GM06990 (cell line): ENCODE results near the gene TRAK1.

ENCODE experiments used
- DNase-seq: peaks from one replicate; pipeline ENCODE4 v3.0.0-alpha.2; 2011; ENCODE audit not compliant: insufficient read length; ENCODE audit errors: extremely low read depth
- H3K27me3 ChIP-seq: replicated peaks from 2 replicates; pipeline ENCODE4 v1.6.0; 2011; ENCODE audit warnings: low read length; ENCODE audit not compliant: control insufficient read depth, insufficient read depth
- H3K36me3 ChIP-seq: 2 replicates; pipeline ENCODE4 v1.5.1; 2011; ENCODE audit warnings: low read length; ENCODE audit not compliant: control insufficient read depth, insufficient read depth
- H3K4me3 ChIP-seq: replicated peaks from 2 replicates; pipeline ENCODE4 v1.5.1; 2011; ENCODE audit warnings: low read depth, mild to moderate bottlenecking, control low read depth, low read length
- TF ChIP-seq, protein P1 (sequence below): IDR thresholded peaks from 2 replicates; pipeline ENCODE4 v1.5.1; 2011; ENCODE audit warnings: low read length, control low read depth, mild to moderate bottlenecking, inconsistent platforms; ENCODE audit not compliant: insufficient read depth, poor library complexity, severe bottlenecking

Gene TRAK1

DNA sequence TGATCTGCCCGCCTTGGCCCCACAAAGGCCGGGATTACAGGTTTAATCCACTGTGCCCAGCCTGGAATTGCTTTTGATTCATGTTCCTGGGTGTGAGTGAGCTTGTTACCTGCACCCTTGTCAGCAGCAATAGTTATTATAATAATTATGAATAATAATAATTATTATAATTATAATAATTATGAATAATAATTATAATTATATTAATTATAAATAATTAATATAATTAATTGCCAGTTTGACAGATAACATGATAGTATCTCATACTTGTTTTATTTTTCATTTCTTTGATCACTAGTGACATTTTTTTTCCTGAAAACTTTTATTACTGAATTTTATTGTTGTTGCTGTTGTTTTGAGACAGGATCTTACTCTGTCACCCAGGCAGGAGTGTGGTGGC is 21.1 kb upstream of the TRAK1 start:
- TF ChIP-seq, protein P1, sequence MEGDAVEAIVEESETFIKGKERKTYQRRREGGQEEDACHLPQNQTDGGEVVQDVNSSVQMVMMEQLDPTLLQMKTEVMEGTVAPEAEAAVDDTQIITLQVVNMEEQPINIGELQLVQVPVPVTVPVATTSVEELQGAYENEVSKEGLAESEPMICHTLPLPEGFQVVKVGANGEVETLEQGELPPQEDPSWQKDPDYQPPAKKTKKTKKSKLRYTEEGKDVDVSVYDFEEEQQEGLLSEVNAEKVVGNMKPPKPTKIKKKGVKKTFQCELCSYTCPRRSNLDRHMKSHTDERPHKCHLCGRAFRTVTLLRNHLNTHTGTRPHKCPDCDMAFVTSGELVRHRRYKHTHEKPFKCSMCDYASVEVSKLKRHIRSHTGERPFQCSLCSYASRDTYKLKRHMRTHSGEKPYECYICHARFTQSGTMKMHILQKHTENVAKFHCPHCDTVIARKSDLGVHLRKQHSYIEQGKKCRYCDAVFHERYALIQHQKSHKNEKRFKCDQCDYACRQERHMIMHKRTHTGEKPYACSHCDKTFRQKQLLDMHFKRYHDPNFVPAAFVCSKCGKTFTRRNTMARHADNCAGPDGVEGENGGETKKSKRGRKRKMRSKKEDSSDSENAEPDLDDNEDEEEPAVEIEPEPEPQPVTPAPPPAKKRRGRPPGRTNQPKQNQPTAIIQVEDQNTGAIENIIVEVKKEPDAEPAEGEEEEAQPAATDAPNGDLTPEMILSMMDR = no peak
- DNase-seq = no peak

DNA sequence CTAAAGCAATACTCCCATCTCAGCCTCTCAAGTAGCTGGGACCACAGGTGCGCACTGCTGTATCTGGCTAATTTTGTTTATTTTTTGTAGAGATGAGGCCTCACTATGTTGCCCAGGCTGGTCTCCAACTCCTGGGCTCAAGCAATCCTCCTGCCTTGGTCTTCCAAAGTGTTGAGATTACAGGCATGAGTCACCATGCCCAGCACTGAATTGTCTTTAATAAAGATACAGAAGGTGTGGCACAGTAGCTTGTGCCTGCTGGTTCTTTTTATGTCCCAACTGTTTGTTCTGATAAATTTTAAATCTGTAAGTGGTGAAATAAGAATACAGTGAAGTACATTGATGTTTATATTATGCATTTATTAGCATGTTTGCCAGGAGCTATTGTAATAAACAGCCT is 20.6 kb upstream of the TRAK1 start:
- Histone ChIP-seq H3K36me3 (no peaks in the 10 kb centered on the region; the same call in 1 of the 2 replicates), H3K4me3 (no peak overlapping the region), H3K27me3 (no peaks in the 10 kb centered on the region)
- TF ChIP-seq, protein P1 = no peak
- no peak for DNase-seq

More for the DNA sequence above, 21.1 kb upstream of the TRAK1 start:
- H3K36me3 ChIP-seq = no peaks in the 10 kb centered on the region; the same call in 1 of the 2 replicates
- H3K27me3 ChIP-seq = no peaks in the 10 kb centered on the region
- H3K4me3 ChIP-seq = no peak overlapping the region

DNA sequence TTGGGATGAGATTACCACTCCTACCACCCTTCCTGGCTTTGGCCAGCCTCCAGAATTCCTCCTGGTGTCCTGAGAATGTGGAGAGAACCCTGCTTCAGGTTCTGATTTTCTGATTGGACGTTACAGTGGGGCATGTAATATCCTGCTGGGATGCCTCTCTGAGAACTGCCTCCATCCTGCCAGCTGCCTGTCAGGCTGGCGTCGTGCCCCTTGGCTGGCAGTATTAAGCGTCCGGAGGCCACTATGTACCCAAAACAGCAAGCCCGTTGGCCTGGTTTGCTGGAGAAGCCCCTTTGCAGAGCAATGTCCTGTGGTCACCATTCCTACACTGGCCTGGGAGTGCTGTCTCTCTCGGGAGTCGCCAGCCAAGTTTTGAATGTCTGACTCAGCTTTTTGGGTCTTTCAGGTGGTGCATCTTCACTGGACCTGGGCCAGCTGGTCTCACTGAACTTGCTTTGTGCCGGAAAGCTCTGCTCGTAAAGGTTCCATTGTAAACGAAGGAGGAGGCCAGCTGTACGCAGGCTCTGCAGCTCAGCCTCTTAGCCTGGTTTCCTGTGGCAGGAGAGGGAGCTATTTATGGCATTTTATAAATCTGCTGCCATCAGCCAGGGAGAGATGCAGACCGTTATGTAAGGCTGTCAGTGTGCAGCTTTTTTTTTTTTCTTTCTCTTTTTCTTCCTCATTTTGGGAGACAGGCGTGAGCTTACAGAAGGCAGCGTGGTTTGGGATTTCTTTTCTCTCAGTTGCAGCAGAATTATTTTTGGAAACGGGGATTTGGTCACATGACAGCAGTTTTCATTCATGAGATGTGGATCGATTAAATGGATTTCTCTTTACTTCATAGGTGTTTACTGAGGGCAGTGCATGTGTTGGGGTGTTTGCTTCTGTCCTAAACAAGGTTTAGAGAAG is 19.0 kb upstream of the TRAK1 start:
- no peak overlapping the region for H3K4me3 ChIP-seq
- H3K36me3 ChIP-seq = no peaks in the 10 kb centered on the region
- H3K27me3 ChIP-seq = no peaks in the 10 kb centered on the region
- DNase-seq = no peak
- TF ChIP-seq, protein P1 = no peak

DNA sequence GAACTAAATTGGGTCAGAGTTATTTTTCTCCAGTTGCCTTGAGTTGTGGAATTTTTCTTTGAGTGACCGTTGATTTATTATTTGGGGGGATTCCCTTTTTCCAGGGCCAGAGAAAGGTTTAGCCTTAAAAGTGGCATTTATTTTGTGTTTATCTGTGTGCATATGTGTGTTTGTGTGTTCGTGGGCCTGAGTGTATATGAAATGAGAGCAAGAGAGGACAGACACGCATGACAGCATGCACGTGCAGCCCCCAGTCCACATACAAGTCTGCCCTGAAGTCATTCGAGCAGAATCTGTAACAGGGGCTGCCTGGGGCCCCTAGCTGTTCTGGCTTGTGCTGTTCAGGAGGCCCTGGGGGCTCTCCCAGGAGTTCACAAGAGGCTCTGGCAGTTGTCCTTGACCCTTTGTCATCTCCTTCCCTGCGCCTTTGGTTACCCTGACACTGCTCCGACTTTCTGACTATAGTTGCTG is 18.3 kb upstream of the TRAK1 start:
- no peak overlapping the region for H3K4me3 ChIP-seq
- no peaks in the 10 kb centered on the region for H3K27me3 ChIP-seq
- H3K36me3 ChIP-seq = no peaks in the 10 kb centered on the region
- no peak for DNase-seq
- TF ChIP-seq, protein P1 = no peak

DNA sequence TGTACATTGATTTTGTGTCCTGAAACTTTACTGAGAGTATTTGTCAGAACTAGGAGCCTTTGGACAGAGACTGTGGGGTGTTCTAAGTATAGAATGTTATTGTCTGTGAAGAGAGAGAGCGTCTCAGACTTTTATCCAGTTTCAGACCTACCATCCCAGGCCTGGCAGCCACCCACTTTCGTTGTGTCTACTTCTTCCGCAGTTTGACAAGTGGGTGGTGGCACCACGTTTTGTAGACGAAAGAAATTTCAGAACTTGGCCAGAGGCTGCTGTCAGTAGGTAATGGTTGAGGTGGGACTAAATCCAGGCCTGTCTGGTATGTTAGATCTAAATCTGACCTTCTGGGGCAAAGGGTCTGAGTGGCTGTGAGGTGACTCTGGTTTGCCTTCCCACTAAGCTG is 13.4 kb upstream of the TRAK1 start:
- TF ChIP-seq, protein P1 = no peak
- DNase-seq = no peak
- no peaks in the 10 kb centered on the region for H3K36me3 ChIP-seq
- no peaks in the 10 kb centered on the region for H3K27me3 ChIP-seq
- no peak overlapping the region for H3K4me3 ChIP-seq
